ENCODE data around the gene GABRD. TPM values are rescaled to one million over a fixed set of nuclear protein-coding genes. Genes with fewer than 3 reads are reported as not detected.

The GABRD gene
- total and polyA plus RNA-seq, 2 of the 13 experiments (the other 11 are each of a cell fraction or from before 2014, with no cell fraction given) = not detected

DNA sequence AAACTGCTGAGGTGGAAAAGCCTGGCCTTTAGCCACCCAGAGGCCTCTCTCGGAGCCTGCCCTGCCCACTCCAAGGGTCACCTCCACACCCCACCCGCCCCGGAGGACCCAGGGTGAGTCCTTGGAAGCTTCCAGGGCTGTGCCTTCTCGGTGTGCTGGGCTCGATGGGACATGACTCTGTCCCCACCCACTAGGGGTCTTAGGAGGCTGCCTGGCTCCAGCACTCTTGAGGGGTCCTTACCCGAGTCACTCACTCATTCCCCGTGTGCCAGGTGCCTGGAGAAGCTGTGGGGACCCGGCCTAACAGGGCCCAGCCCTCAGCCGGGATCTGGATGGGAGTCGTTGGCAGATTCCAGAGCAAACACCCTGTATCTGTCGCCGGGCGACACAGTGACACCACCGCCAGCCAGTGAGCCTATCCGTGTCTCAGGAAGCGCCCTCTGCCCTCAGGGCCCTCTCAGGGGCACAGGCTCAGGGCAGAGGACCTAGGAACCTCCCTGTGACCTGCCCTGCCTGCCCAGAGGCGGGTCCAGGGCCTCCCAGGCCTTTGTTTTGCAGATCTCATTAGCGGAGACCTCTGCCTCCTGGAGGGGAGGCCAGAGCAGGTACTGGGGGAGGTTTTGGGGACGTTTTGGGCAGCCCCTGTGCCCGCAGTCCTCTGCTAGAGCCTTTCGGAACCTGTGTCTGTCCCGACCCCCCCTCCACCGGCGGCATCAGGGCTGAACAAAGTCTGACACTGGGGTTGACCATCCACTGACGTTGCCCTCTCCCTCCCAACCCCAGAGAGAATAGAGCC is 28.0 kb downstream of the GABRD start (continued):
- peak; percentile 51; the same call in 1 of the 2 replicates for TF ChIP-seq ZSCAN9 (CRISPR knock-in tag; IDR thresholded peaks at IDR 0.05; ENCODE audit: borderline replicate concordance)
- no peak for TF ChIP-seq ZNF34 (CRISPR knock-in tag; IDR thresholded peaks at IDR 0.05; ENCODE audit: borderline replicate concordance)
- no peak for TF ChIP-seq IRX3 (CRISPR knock-in tag; IDR thresholded peaks at IDR 0.05; ENCODE audit: borderline replicate concordance, low read depth)

- ATAC-seq (no peak), FAIRE-seq (no peak), DNase-seq (ENCODE audit: low spot score) (no peak)
- peak overlapping the region; percentile 58 for H2AFZ ChIP-seq (ENCODE audit: low read length)
- 0 out of 2 replicates have a peak, but pooled peaks cover 5% of the 10 kb centered on the region for H4K20me1 ChIP-seq (ENCODE audit: insufficient read depth, low read length)
- peak overlapping the region; percentile 76 for H3K27ac ChIP-seq (ENCODE audit: extremely low read length, insufficient read depth, low read length)
- intact Hi-C loops (cut with micrococcal nuclease; ENCODE audit: unreplicated experiment) (loop anchor here (2.0 to 5.0 kb wide), 2 partner anchors 86 to 113 kb away; no protein-coding TSS in a partner anchor), in situ Hi-C loops (cut with HindIII; ENCODE audit: extremely low pct_ligation_motif_present, low pct_unique_long_range_greater_than_20kb) (loop anchor here (5.0 kb wide), 1 partner anchor 86 kb away; no protein-coding TSS in a partner anchor)
- BruUV-seq (replicated peaks) = no TSS peak
- H3K36me3 ChIP-seq (replicated peaks in 1 of 2; ENCODE audit: control insufficient read depth in 1 of 2, insufficient read depth in 2 of 2, low read length in 2 of 2) = no peaks in the 10 kb centered on the region
- H3K79me2 ChIP-seq (ENCODE audit: insufficient read depth, low read length) = peaks cover 3% of the 10 kb centered on the region
- WGBS (ENCODE audit: low lambda C conversion rate) = 34% methylated on average over 13 of the region's 25 CpGs
- peak overlapping the region; percentile 47 to 80 (median 57); a peak in 5 of 6 replicates for H3K4me3 ChIP-seq (replicated peaks in 1 of 3; ENCODE audit: insufficient read depth in 1 of 3, low read depth in 2 of 3, low read length in 3 of 3)
- ChIA-PET POLR2A (no interaction called here), CTCF (ENCODE audit: low intra/inter-chr PET ratio, low total read pairs) (interaction anchor here (4.0 kb wide), 1 partner anchor 87 kb away, joined by 30 read pairs; no protein-coding TSS in a partner anchor)
- peak overlapping the region; percentile 67 for H3K9ac ChIP-seq (ENCODE audit: insufficient read depth, low read depth, low read length)
- peaks cover 78% of the 10 kb centered on the region for H3K4me1 ChIP-seq (ENCODE audit: insufficient read depth, low read length)
- peaks cover 2 to 15% of the 10 kb centered on the region in 2 experiments; a peak in 1 of 5 replicates for H3K27me3 ChIP-seq (ENCODE audit: control insufficient read depth in 1 of 2, insufficient read depth in 2 of 2, low read length in 2 of 2)
- peak overlapping the region; percentile 98 for H3K4me2 ChIP-seq (ENCODE audit: low read depth, low read length)
- no peaks in the 10 kb centered on the region for H3K9me3 ChIP-seq (ENCODE audit: low read length)
- no peak for TF ChIP-seq THAP11 (CRISPR knock-in tag; IDR thresholded peaks at IDR 0.05)
- TF ChIP-seq SUZ12 (IDR thresholded peaks at IDR 0.05; ENCODE audit: low read depth, low read length) = no peak
- TF ChIP-seq ZNF674 (CRISPR knock-in tag; IDR thresholded peaks at IDR 0.05; ENCODE audit: low read depth) = no peak
- TF ChIP-seq CHD2 (IDR thresholded peaks at IDR 0.05; ENCODE audit: low read depth, low read length) = no peak
- no peak for TF ChIP-seq ZNF597 (CRISPR knock-in tag; IDR thresholded peaks at IDR 0.05)
- TF ChIP-seq ZNF703 (CRISPR knock-in tag; IDR thresholded peaks at IDR 0.05; ENCODE audit: borderline replicate concordance) = no peak; the same call in 1 of the 2 replicates
- TF ChIP-seq, protein P1, sequence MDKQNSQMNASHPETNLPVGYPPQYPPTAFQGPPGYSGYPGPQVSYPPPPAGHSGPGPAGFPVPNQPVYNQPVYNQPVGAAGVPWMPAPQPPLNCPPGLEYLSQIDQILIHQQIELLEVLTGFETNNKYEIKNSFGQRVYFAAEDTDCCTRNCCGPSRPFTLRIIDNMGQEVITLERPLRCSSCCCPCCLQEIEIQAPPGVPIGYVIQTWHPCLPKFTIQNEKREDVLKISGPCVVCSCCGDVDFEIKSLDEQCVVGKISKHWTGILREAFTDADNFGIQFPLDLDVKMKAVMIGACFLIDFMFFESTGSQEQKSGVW (CRISPR knock-in tag; IDR thresholded peaks at IDR 0.05; ENCODE audit: borderline replicate concordance) = no peak
Observed at GRCh38 chr1:2047749-2048729, 28.9 kb downstream of the GABRD start.

Measured in HepG2 (cell line).